K562 (cell line): ENCODE results near the gene KSR2. TPM values are rescaled to one million over a fixed set of nuclear protein-coding genes. Genes with fewer than 3 reads are reported as not detected.
A peak's percentile ranks its signal among the peaks of the same experiment; 100 is the strongest.

Experiments used
- ATAC-seq: fragments of 200-7000 bp; cut with Tn5 transposase; 3 replicates; pipeline ENCODE4 v1.9.1; 2020; ENCODE audit warnings: moderate library complexity
- BruUV-seq: library from RNA; stranded (reverse); fragments of 400-500 nt; replicated peaks from 2 replicates; lab custom pipeline; 2021; lab: Mats Ljungman, UMichigan
- CTCF ChIA-PET: fragments of 300-600 bp; formaldehyde crosslinking; extraction: SDS; loops from one replicate; lab custom pipeline; 2021; ENCODE audit warnings: low intra/inter-chr PET ratio; lab: Yijun Ruan, JAX
- POLR2A ChIA-PET: fragments of 300-600, 350-650 bp; sonication (Branson Sonifier 250); formaldehyde crosslinking; extraction: SDS; loops from one replicate; lab custom pipeline; 2021; ENCODE audit warnings: antibody characterized with exemption, inconsistent platforms; lab: Yijun Ruan, JAX
- DNase-seq, 4 experiments: peaks; one replicate each; pipeline versions ENCODE4 v3.0.0 to v3.0.0-alpha.2; 2011 to 2018; ENCODE audit warnings: low spot score in 3 of 4, mixed read lengths in 3 of 4; ENCODE audit errors: extremely low read depth in 1 of 4
- FAIRE-seq: peaks from 2 replicates; lab custom pipeline; 2011; peaks lifted over from hg19 to GRCh38; lab: Jason Lieb, UNC
- H2AFZ ChIP-seq: 2 replicates; pipeline ENCODE4 v1.6.0; 2011; ENCODE audit warnings: low read depth, low read length, control low read depth, inconsistent platforms
- H3K27ac ChIP-seq: fragments of 200-600 bp; 3 replicates; pipeline ENCODE4 v1.8.0; 2011; ENCODE audit warnings: low read depth, mild to moderate bottlenecking, control low read depth, inconsistent platforms, low read length, moderate library complexity, mixed read lengths; ENCODE audit errors: extremely low read depth
- H3K27me3 ChIP-seq, 2 experiments: fragments of 300-600 bp in 1 of 2; 2 replicates in 1 of 2; 3 replicates in 1 of 2; pipeline versions ENCODE4 v1.6.0 to v1.8.0; 2011; ENCODE audit warnings: inconsistent platforms in 2 of 2, low read length in 2 of 2, mild to moderate bottlenecking in 1 of 2, mixed read lengths in 1 of 2, moderate library complexity in 1 of 2; ENCODE audit not compliant: control insufficient read depth in 2 of 2, insufficient read depth in 2 of 2
- H3K36me3 ChIP-seq: fragments of 300-600 bp; 3 replicates; pipeline ENCODE4 v1.8.0; 2011; ENCODE audit warnings: mild to moderate bottlenecking, low read length, inconsistent platforms; ENCODE audit not compliant: control insufficient read depth, insufficient read depth
- H3K4me1 ChIP-seq, 2 experiments: fragments of 200-600 bp in 1 of 2; replicated peaks in 1 of 2; 2 replicates in 1 of 2; 3 replicates in 1 of 2; pipeline versions ENCODE4 v1.5.1 to v1.8.0; 2011; ENCODE audit warnings: inconsistent platforms in 2 of 2, low read length in 2 of 2, mild to moderate bottlenecking in 1 of 2, mixed read lengths in 1 of 2, moderate library complexity in 1 of 2; ENCODE audit not compliant: control insufficient read depth in 2 of 2, insufficient read depth in 2 of 2
- H3K4me2 ChIP-seq: 2 replicates; pipeline ENCODE4 v1.6.1; 2011; ENCODE audit warnings: low read length, control low read depth, inconsistent platforms, mixed read lengths; ENCODE audit not compliant: insufficient read depth
- H3K4me3 ChIP-seq: fragments of 200-600 bp; sonication (generic), shearing (Covaris generic); 2 replicates; pipeline ENCODE4 v1.5.1; 2016; ENCODE audit warnings: control low read depth, inconsistent platforms
- H3K79me2 ChIP-seq: fragments of 200-600 bp; 3 replicates; pipeline ENCODE4 v1.8.0; 2011; ENCODE audit warnings: low read length, inconsistent platforms; ENCODE audit not compliant: control insufficient read depth, insufficient read depth
- H3K9ac ChIP-seq, 2 experiments: 2 replicates each; pipeline versions ENCODE4 v1.6.0 to v1.6.1; 2011; ENCODE audit warnings: low read depth in 2 of 2, low read length in 2 of 2, control low read depth in 1 of 2, inconsistent platforms in 1 of 2, mild to moderate bottlenecking in 1 of 2, mixed read lengths in 1 of 2; ENCODE audit not compliant: insufficient read depth in 1 of 2
- H3K9me1 ChIP-seq: one replicate; pipeline ENCODE4 v1.6.0; 2011; ENCODE audit warnings: inconsistent platforms, mild to moderate bottlenecking, low read length, moderate library complexity; ENCODE audit not compliant: control insufficient read depth, insufficient read depth
- H3K9me3 ChIP-seq: replicated peaks from 2 replicates; pipeline ENCODE4 v1.5.1; 2011; ENCODE audit warnings: low read depth, low read length, inconsistent platforms; ENCODE audit not compliant: control insufficient read depth, insufficient read depth
- H4K20me1 ChIP-seq: replicated peaks from 2 replicates; pipeline ENCODE4 v1.6.1; 2011; ENCODE audit warnings: low read length, inconsistent platforms, mixed read lengths; ENCODE audit not compliant: control insufficient read depth, insufficient read depth
- DACH1 ChIP-seq: fragments of 450-650 bp; IDR thresholded peaks from 2 replicates; pipeline ENCODE4 v1.6.1; 2018; ENCODE audit not compliant: partially characterized antibody
- MEIS2 ChIP-seq: fragments of 450-650 bp; IDR thresholded peaks from 2 replicates; pipeline ENCODE4 v1.6.1; 2014; ENCODE audit warnings: mild to moderate bottlenecking; ENCODE audit not compliant: partially characterized antibody
- PBX2 ChIP-seq, 2 experiments: IDR thresholded peaks in 1 of 2; conservative IDR thresholded peaks in 1 of 2; 2 replicates each; pipeline ENCODE4 v1.6.1; 2016; ENCODE audit warnings: low read depth in 2 of 2, mild to moderate bottlenecking in 1 of 2, missing compliant biosample characterization in 1 of 2, missing genetic modification characterization in 1 of 2, moderate library complexity in 1 of 2
- PKNOX1 ChIP-seq: fragments of 450-650 bp; IDR thresholded peaks from 2 replicates; pipeline ENCODE4 v1.6.1; 2016
- POLR3G ChIP-seq: IDR thresholded peaks from 2 replicates; pipeline ENCODE4 v1.6.1; 2011; ENCODE audit not compliant: insufficient read length, insufficient replicate concordance; ENCODE audit errors: extremely low read depth
- RAD51 ChIP-seq: fragments of 450-650 bp; IDR thresholded peaks from 2 replicates; pipeline ENCODE4 v1.7.1; 2016; ENCODE audit warnings: low read depth, mild to moderate bottlenecking, borderline replicate concordance
- RFX5 ChIP-seq: IDR thresholded peaks from 2 replicates; pipeline ENCODE4 v1.6.1; 2011; ENCODE audit warnings: low read depth, mild to moderate bottlenecking, improper control_type of control experiment, low read length
- SRSF1 ChIP-seq: fragments of 200-400 bp; formaldehyde crosslinking; IDR thresholded peaks from 2 replicates; pipeline ENCODE4 v1.6.1; 2017; ENCODE audit warnings: mild to moderate bottlenecking, low read depth, low read length, moderate library complexity
- TBP ChIP-seq: optimal IDR thresholded peaks from 2 replicates; pipeline ENCODE3; 2011; ENCODE audit warnings: low read depth, low read length, improper control_type of control experiment
- TSC22D4 ChIP-seq: fragments of 450-650 bp; IDR thresholded peaks from 2 replicates; pipeline ENCODE4 v1.6.1; 2016; ENCODE audit warnings: missing genetic modification characterization, missing biosample characterization, control low read depth
- USF2 ChIP-seq: sonication (generic); formaldehyde crosslinking; IDR thresholded peaks from 2 replicates; pipeline ENCODE4 v1.5.0; 2020; ENCODE audit warnings: missing genetic modification reagents
- ZNF695 ChIP-seq: fragments of 450-650 bp; formaldehyde crosslinking; IDR thresholded peaks from 2 replicates; pipeline ENCODE4 v1.4.0; 2020; ENCODE audit warnings: mild to moderate bottlenecking, moderate library complexity
- WGBS: fragments of 100-300 bp; shearing (Covaris generic); methylation state at CpG from one replicate; pipeline ENCODE4 v1.1.6; 2016; ENCODE audit warnings: low coverage, mixed read lengths; ENCODE audit not compliant: insufficient coverage; ENCODE audit errors: missing lambda C conversion rate; 5-methylcytosine and 5-hydroxymethylcytosine counted together
- in situ Hi-C: fragments of 300-500 bp; cut with MboI; formaldehyde crosslinking; loops from 4 replicates; pipeline ENCODE4 v1.15.0; 2018; ENCODE audit warnings: inconsistent platforms, mixed read lengths
- intact Hi-C: fragments of 100-400 bp; cut with micrococcal nuclease; formaldehyde crosslinking; loops from 2 replicates; pipeline ENCODE4 v1.14.2; 2022
- polyA plus RNA-seq, 8 experiments: library from polyadenylated mRNA; depleted of rRNA in 4 of 8; stranded (reverse) in 5 of 8; unstranded in 3 of 8; fragments of >200 nt; fragmentation: Nextera tagmentation in 2 of 8; fragmentation: Illumina TruSeq in 1 of 8; extraction: Ambion mirVana in 2 of 8; extraction: Trizol in 1 of 8; gene quantifications; 2 replicates each; pipeline versions ENCODE4 v1.2.1 to v1.2.3, GENCODE V29; 2011 to 2014; ENCODE audit warnings: inconsistent platforms in 1 of 8, missing spikeins in 1 of 8
- total RNA-seq, 7 experiments: library from RNA; depleted of rRNA in 6 of 7; stranded (reverse); fragments of >200 nt in 6 of 7; fragmentation: Illumina TruSeq in 2 of 7; extraction: Trizol in 2 of 7; gene quantifications; 2 replicates each; pipeline versions ENCODE4 v1.2.1 to v1.2.3, GENCODE V29; 2011 to 2021; ENCODE audit warnings: low replicate concordance in 1 of 7
- TF ChIP-seq, protein P1 (sequence below): fragments of 250-450 bp; sonication (Bioruptor Pico); IDR thresholded peaks from 2 replicates; pipeline ENCODE4 v1.4.0; 2020; ENCODE audit warnings: mild to moderate bottlenecking
- TF ChIP-seq, protein P2 (sequence below): fragments of 450-650 bp; formaldehyde crosslinking; IDR thresholded peaks from 2 replicates; pipeline ENCODE4 v1.4.0; 2020; ENCODE audit warnings: mild to moderate bottlenecking, mixed read lengths

The KSR2 gene
- total and polyA plus RNA-seq, 9 of the 15 experiments (the other 6 are each of a cell fraction or from before 2014, with no cell fraction given): not detected

GRCh38 chr12:117919479-117919878 is 49.3 kb downstream of the KSR2 start:
- 0% methylated on average over 2 of the region's 2 CpGs for WGBS
- Histone ChIP-seq H3K9me3 (no peaks in the 10 kb centered on the region), H2AFZ (no peak overlapping the region), H3K4me3 (no peak overlapping the region), H3K4me1 (no peaks in the 10 kb centered on the region), H3K79me2 (no peaks in the 10 kb centered on the region), H3K4me2 (no peak overlapping the region), H3K27ac (no peak overlapping the region), H3K36me3 (no peaks in the 10 kb centered on the region), H3K9me1 (no peaks in the 10 kb centered on the region), H4K20me1 (no peaks in the 10 kb centered on the region), H3K27me3 (peaks cover 0 to 11% of the 10 kb centered on the region in 2 experiments; a peak in 3 of 5 replicates), H3K9ac (no peak overlapping the region)
- intact Hi-C loops: no loop called here
- in situ Hi-C loops: no loop called here
- ChIA-PET CTCF (no interaction called here), POLR2A (interaction anchor here (0.6 to 1.0 kb wide), 3 partner anchors 12 to 137 kb away, joined by 3 to 5 read pairs (median 3); no protein-coding TSS in a partner anchor)
- DNase-seq (no peak), FAIRE-seq (no peak), ATAC-seq (no peak)
- BruUV-seq: no TSS peak
- no peak for TF ChIP-seq PBX2 (CRISPR knock-in tag; IDR thresholded peaks at IDR 0.05; ENCODE audit: low read depth)
- TF ChIP-seq PBX2 (tag; conservative IDR thresholded peaks at IDR 0.05; ENCODE audit: low read depth): 0 out of 2 replicates have a peak, but pooled peaks have one; percentile 43
- TF ChIP-seq RAD51: peak; percentile 39; the same call in 1 of the 2 replicates
- TF ChIP-seq TBP: no peak
- no peak for TF ChIP-seq POLR3G
- TF ChIP-seq, protein P1, sequence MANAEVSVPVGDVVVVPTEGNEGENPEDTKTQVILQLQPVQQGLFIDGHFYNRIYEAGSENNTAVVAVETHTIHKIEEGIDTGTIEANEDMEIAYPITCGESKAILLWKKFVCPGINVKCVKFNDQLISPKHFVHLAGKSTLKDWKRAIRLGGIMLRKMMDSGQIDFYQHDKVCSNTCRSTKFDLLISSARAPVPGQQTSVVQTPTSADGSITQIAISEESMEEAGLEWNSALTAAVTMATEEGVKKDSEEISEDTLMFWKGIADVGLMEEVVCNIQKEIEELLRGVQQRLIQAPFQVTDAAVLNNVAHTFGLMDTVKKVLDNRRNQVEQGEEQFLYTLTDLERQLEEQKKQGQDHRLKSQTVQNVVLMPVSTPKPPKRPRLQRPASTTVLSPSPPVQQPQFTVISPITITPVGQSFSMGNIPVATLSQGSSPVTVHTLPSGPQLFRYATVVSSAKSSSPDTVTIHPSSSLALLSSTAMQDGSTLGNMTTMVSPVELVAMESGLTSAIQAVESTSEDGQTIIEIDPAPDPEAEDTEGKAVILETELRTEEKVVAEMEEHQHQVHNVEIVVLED (CRISPR knock-in tag): no peak
- TF ChIP-seq ZNF695: no peak
- TF ChIP-seq DACH1: no peak
- no peak for TF ChIP-seq RFX5
- peak; percentile 75 for TF ChIP-seq PKNOX1
- TF ChIP-seq SRSF1: no peak
- 0 out of 2 replicates have a peak, but pooled peaks have one; percentile 16 for TF ChIP-seq USF2
- no peak for TF ChIP-seq TSC22D4 (tag)
- TF ChIP-seq, protein P2, sequence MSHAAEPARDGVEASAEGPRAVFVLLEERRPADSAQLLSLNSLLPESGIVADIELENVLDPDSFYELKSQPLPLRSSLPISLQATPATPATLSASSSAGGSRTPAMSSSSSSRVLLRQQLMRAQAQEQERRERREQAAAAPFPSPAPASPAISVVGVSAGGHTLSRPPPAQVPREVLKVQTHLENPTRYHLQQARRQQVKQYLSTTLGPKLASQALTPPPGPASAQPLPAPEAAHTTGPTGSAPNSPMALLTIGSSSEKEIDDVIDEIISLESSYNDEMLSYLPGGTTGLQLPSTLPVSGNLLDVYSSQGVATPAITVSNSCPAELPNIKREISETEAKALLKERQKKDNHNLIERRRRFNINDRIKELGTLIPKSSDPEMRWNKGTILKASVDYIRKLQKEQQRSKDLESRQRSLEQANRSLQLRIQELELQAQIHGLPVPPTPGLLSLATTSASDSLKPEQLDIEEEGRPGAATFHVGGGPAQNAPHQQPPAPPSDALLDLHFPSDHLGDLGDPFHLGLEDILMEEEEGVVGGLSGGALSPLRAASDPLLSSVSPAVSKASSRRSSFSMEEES: peak; percentile 84
- TF ChIP-seq MEIS2: peak; percentile 80
